Urinary bladder (tissue), 4 donors: Measurements from ENCODE around the gene MSMP. TPM values are rescaled to one million over a fixed set of nuclear protein-coding genes. Genes with fewer than 3 reads are reported as not detected.

ENCODE experiments used
- DNase-seq: peaks from one replicate; pipeline ENCODE4 v3.0.0-alpha.2; 2015; ENCODE audit errors: extremely low spot score
- H3K27ac ChIP-seq: one replicate; pipeline ENCODE4 v1.5.1; 2013; ENCODE audit warnings: low read depth, mild to moderate bottlenecking, moderate library complexity
- H3K36me3 ChIP-seq: one replicate; pipeline ENCODE4 v1.6.1; 2013; ENCODE audit warnings: mild to moderate bottlenecking, moderate library complexity; ENCODE audit not compliant: insufficient read depth
- H3K4me1 ChIP-seq: one replicate; pipeline ENCODE4 v1.6.1; 2013; ENCODE audit warnings: mild to moderate bottlenecking, moderate library complexity; ENCODE audit not compliant: insufficient read depth
- H3K4me3 ChIP-seq: one replicate; pipeline ENCODE4 v1.5.1; 2013; ENCODE audit warnings: low read depth, low read length
- WGBS: extraction: QIAGEN DNeasy Blood & Tissue Kit; methylation state at CpG from one replicate; pipeline ENCODE4 v1.1.7; 2013; 5-methylcytosine and 5-hydroxymethylcytosine counted together
- polyA plus RNA-seq: library from polyadenylated mRNA; stranded (reverse); fragments of 200-250 nt; gene quantifications from one replicate; pipeline ENCODE4 v1.2.3, GENCODE V29; 2013
- total RNA-seq: library from RNA; depleted of rRNA; stranded (reverse); fragments of >200 nt; gene quantifications from one replicate; pipeline ENCODE4 v1.2.3, GENCODE V29; 2014
- donor health status: healthy with polysubstance abuse.
- donor health status: healthy.

MSMP gene, protein sequence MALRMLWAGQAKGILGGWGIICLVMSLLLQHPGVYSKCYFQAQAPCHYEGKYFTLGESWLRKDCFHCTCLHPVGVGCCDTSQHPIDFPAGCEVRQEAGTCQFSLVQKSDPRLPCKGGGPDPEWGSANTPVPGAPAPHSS
- total RNA-seq, result 0.53 TPM
- polyA plus RNA-seq, result 0.42 TPM

DNA sequence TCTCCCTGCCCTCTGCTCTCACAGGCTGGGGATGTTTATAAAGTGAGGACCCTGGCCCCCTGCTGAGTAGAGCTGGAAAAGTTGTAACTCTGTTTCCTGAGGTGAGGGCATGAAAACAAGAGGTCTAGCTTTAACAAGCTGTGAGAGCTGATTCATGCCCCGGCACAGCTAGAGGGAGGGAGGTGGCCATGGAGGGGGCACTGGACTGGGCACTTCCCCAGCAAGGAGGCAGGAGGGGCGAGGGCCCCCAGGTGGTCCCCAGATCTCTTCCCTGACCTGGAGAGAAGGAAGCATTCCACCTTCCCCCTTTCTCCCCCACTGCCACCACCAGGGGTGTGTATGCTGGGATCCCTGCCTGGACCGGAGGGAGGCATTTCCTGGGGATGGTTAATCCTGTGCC is at the start of gene MSMP:
Gene MSMP (minus strand): TSS at position 13 of the 400 bp plus-strand sequence. CDS start 147 bp downstream, outside the sequence.
- Histone ChIP-seq H3K4me1 (no peaks in the 10 kb centered on the region), H3K4me3 (no peak within 1 kb of the TSS), H3K27ac (no peak within 1 kb of the TSS), H3K36me3 (peaks cover 3% of the 10 kb centered on the region)
- WGBS, result 43% methylated on average over 3 of the region's 3 CpGs
- no peak for DNase-seq

GRCh38 chr9:35801328-35802128 is 47.5 kb upstream of the MSMP start:
- Histone ChIP-seq H3K27ac (no peak overlapping the region), H3K4me1 (no peaks in the 10 kb centered on the region), H3K4me3 (no peak overlapping the region), H3K36me3 (no peaks in the 10 kb centered on the region)
- WGBS, result 92% methylated on average over 13 of the region's 13 CpGs
- no peak for DNase-seq

- 82% methylated on average over 7 of the region's 7 CpGs for WGBS
- Histone ChIP-seq H3K4me1 (no peaks in the 10 kb centered on the region), H3K4me3 (no peak overlapping the region), H3K27ac (no peak overlapping the region), H3K36me3 (no peaks in the 10 kb centered on the region)
- no peak for DNase-seq
These were observed 46.5 kb upstream of the MSMP start for GRCh38 chr9:35800530-35800929.

DNA sequence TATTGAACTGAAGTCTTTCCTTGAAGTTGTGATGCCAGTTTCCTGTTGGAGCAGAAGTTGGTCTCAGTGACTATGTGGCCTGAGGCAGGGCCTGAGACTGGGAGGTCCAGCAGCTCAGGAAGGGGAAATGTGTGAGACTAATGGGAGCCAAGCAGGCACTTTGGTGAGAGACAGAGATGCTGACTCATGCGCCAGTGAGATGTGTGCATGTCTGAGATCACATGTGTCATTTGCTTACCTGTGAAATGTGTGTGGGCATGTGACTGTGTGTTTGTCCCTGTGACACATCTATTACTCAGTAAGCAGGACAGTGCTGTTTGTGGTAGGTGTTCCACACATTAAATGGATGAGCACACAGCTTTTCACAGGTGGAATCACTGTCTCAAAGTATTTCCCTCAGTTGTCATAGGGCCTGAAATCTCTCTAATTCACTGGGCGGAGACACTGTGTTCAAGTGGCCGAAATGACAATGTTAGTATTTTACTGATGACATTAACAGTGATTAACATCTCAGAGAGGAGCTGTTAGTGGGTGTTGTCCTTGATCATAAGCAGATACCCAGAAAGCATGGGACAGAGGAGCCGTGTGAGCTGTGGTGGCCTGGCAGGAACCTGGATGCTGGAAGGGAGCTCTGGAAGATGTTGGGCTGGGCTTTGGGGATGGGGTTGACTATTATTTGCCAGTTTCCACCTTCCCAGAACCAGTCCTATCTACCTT is 44.7 kb upstream of the MSMP start:
- Histone ChIP-seq H3K4me3 (no peak overlapping the region), H3K27ac (no peak overlapping the region), H3K4me1 (no peaks in the 10 kb centered on the region), H3K36me3 (no peaks in the 10 kb centered on the region)
- 89% methylated on average over 4 of the region's 4 CpGs for WGBS
- DNase-seq, result no peak

- Histone ChIP-seq H3K4me3 (no peak overlapping the region), H3K4me1 (no peaks in the 10 kb centered on the region), H3K27ac (no peak overlapping the region), H3K36me3 (no peaks in the 10 kb centered on the region)
- WGBS, result 86% methylated on average over 6 of the region's 6 CpGs
- DNase-seq, result no peak
These were observed 43.4 kb upstream of the MSMP start for GRCh38 chr9:35797311-35798109.

- Histone ChIP-seq H3K27ac (no peak overlapping the region), H3K4me1 (peaks cover 1% of the 10 kb centered on the region), H3K36me3 (no peaks in the 10 kb centered on the region), H3K4me3 (no peak overlapping the region)
- DNase-seq, result no peak
These were observed 41.6 kb upstream of the MSMP start for GRCh38 chr9:35795695-35796094.

DNA sequence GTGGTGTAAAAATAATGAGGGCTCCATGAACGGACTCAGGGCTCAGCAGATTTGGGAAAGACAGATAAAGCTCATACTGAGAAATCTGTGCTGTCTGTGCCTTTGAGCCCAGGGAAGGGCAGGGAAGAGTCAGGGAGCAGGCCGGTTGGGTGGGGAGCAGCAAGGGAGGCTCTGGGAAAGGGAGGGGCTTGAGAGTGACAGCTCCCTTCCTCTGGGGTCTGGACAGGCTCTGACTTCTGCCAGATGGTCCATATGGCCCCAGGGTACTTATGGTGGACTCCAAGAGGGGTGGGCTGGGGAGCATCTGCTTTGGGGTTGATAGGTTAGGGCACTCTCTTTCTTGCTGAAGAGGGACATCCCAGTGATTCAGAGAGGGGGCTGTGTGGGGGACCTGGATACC is 39.4 kb upstream of the MSMP start:
- Histone ChIP-seq H3K27ac (no peak overlapping the region), H3K4me3 (no peak overlapping the region), H3K4me1 (peaks cover 1% of the 10 kb centered on the region), H3K36me3 (no peaks in the 10 kb centered on the region)
- DNase-seq, result no peak
- WGBS, result 45% methylated on average over 2 of the region's 2 CpGs

- H3K4me3 ChIP-seq, result no peak overlapping the region
- H3K36me3 ChIP-seq, result no peaks in the 10 kb centered on the region
- no peak overlapping the region for H3K27ac ChIP-seq
- DNase-seq, result no peak
- peaks cover 1% of the 10 kb centered on the region for H3K4me1 ChIP-seq
- 87% methylated on average over 14 of the region's 14 CpGs for WGBS
These were observed 38.8 kb upstream of the MSMP start for GRCh38 chr9:35792826-35793225.

DNA sequence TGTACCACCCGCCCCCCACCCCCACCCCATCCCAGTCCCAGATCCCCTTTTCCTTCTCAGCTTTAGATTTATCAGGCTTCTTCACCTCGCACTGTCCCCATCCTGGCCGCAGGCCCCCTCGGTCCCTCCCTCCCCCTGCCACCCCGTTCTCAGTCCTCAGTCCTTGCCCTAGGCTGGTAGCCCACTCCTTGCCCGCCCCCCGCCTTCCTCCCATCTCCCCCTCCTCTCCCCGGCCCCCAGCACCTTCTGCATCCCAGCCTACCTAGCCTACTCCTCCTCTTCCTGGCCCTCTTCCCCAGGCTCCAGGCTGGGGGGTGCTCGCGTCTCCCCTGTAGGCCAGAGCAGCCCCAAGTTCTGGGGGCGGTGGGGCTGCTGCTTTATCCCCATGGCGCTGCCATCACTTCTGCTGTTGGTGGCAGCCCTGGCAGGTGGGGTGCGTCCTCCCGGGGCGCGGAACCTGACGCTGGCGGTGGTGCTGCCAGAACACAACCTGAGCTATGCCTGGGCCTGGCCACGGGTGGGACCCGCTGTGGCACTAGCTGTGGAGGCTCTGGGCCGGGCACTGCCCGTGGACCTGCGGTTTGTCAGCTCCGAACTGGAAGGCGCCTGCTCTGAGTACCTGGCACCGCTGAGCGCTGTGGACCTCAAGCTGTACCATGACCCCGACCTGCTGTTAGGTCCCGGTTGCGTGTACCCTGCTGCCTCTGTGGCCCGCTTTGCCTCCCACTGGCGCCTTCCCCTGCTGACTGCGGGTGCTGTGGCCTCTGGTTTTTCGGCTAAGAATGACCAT is 38.1 kb upstream of the MSMP start:
- Histone ChIP-seq H3K27ac (no peak overlapping the region), H3K4me3 (peak overlapping the region; percentile 56), H3K4me1 (peaks cover 1% of the 10 kb centered on the region), H3K36me3 (no peaks in the 10 kb centered on the region)
- DNase-seq, result no peak
- WGBS, result 72% methylated on average over 34 of the region's 34 CpGs

- WGBS, result 7% methylated on average over 63 of the region's 64 CpGs
- Histone ChIP-seq H3K4me3 (peak within 1 kb of the TSS; percentile 56), H3K36me3 (no peaks in the 10 kb centered on the region), H3K27ac (peak within 1 kb of the TSS; percentile 11), H3K4me1 (peaks cover 1% of the 10 kb centered on the region)
- no peak for DNase-seq
These were observed 37.3 kb upstream of the MSMP start, which contains the start of gene NPR2 for GRCh38 chr9:35791297-35791921. Gene NPR2, plus strand, starts transcription at chr9:35791591. Its CDS starts 818 bp downstream, at chr9:35792409.

DNA sequence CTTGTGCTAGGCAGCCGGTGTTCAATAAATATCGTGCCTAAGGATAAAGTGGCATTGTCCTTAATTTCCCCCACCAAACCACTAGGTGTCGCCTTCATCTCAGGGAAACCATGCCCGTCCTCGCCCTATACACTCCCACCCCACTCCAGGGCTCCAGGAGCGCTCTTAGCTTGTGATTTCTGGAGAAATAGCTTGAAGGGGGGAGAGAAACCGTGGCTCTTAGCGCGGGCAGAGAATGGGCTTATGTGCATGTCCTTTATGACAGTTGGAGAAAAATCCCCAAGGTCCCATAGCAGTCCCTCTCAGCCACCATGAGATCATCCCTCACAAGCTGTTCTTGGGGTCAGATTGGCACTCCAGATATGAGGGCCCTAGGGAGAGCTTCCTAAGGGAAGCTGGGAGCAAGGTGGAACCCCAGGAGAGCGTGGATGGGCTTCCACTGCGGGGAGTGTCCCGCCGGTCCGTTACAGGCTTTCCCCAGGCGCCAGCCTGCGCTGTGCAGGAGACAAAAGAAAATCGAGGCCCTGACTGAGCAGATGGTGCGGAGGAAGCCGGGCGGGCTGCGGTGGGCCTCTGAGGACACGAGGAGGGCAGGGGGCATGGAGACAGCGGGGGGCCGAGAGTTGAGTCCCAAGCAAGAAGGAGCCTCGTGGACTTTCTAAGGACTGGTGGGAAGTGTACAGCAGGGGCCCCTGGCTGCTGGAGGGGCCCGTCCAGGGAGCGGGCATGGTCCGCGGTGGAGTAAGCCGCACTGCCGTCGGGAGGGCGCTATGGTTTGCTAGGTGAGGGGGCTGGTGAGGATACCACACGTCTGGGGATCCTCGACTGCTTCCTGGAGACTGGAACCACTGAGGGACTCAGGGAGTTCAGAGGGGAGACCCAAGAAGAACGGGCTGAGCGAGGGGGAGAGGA is 36.6 kb upstream of the MSMP start:
- peak; percentile 76 for DNase-seq
- H3K4me3 ChIP-seq, result peak overlapping the region; percentile 56
- WGBS, result 30% methylated on average over 37 of the region's 37 CpGs
- no peaks in the 10 kb centered on the region for H3K36me3 ChIP-seq
- H3K27ac ChIP-seq, result peak overlapping the region; percentile 11
- peaks cover 1% of the 10 kb centered on the region for H3K4me1 ChIP-seq

GRCh38 chr9:35790025-35790384 is 35.9 kb upstream of the MSMP start:
- 34% methylated on average over 4 of the region's 4 CpGs for WGBS
- H3K36me3 ChIP-seq, result peaks cover 2% of the 10 kb centered on the region
- H3K4me3 ChIP-seq, result no peak overlapping the region
- H3K27ac ChIP-seq, result no peak overlapping the region
- H3K4me1 ChIP-seq, result peaks cover 1% of the 10 kb centered on the region
- no peak for DNase-seq
